Measurements from ENCODE around the gene SUSD1. TPM values are rescaled to one million over a fixed set of nuclear protein-coding genes. Genes with fewer than 3 reads are reported as not detected.

SUSD1 gene
- total RNA-seq (10 to 100 TPM in 1 of 10 donors, 1 to 10 TPM in 9; 2.2 to 14.7 (median 4.7) TPM), polyA plus RNA-seq (1 to 10 TPM; 1.5 to 2.4 TPM)
- long read RNA-seq, donor 1, partial matches to known transcripts, result 0 of 5 reads
- long read RNA-seq, donor 1, other reads (novel, unspliced or antisense), result 3 of 5 reads
- long read RNA-seq, donor 2, partial matches to known transcripts, result 4 of 7 reads
- long read RNA-seq, donor 2, other reads (novel, unspliced or antisense), result 0 of 7 reads
- long read RNA-seq, donor 3, partial matches to known transcripts, result 5 of 6 reads
- long read RNA-seq, donor 3, other reads (novel, unspliced or antisense), result 0 of 6 reads

DNA sequence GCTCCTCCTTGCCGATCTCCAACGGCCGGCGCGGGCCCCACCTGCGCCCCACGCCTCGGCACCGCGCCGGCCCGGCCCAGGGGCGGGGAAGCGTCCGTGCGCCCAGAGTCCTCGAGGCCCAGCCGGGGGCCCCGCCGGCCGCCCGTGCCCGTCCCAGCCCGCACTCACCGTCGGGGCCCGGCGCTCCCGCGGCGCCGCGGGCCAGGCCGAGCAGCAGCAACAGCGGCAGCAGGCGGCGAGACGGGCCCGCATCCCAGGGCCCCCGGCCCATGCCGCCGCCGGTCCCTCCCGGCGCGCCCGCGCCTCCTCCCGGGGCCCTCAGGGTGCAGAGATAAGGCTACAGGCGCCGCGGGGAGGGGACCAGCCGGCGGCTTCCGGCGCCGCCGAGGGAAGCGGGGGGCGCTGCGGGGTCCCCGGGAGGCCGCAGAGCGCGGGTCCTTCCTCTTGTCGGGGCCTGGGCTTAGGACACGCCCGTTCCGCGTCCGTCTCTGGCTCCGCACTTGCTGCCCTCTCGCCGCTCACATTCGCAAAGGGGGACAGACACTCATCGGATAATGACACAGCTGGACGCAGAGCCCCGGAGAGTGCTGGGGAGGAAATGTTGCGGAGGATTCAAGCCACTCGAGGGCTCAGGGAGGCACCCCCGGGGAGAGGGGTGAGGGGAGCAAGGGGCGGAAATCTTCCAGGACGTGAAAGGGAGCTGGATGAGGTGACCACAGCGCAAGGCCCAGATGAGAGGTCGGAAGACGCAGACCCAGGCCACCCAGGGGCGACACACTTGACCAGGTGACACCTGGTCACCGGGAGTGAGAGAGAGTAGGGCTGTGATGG lies at the start of gene SUSD1:
TSS of gene SUSD1 (minus strand) at position 333 of the 831 bp plus-strand sequence. CDS start at position 271, 62 bp downstream.
- no peaks in the 10 kb centered on the region for H3K36me3 ChIP-seq
- peak within 1 kb of the TSS; percentile 35 to 81 (median 69) for H3K4me3 ChIP-seq
- TF ChIP-seq, protein P1, sequence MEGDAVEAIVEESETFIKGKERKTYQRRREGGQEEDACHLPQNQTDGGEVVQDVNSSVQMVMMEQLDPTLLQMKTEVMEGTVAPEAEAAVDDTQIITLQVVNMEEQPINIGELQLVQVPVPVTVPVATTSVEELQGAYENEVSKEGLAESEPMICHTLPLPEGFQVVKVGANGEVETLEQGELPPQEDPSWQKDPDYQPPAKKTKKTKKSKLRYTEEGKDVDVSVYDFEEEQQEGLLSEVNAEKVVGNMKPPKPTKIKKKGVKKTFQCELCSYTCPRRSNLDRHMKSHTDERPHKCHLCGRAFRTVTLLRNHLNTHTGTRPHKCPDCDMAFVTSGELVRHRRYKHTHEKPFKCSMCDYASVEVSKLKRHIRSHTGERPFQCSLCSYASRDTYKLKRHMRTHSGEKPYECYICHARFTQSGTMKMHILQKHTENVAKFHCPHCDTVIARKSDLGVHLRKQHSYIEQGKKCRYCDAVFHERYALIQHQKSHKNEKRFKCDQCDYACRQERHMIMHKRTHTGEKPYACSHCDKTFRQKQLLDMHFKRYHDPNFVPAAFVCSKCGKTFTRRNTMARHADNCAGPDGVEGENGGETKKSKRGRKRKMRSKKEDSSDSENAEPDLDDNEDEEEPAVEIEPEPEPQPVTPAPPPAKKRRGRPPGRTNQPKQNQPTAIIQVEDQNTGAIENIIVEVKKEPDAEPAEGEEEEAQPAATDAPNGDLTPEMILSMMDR (IDR thresholded peaks at IDR 0.05), result peak in 1 of 9 donors; percentile 7
- H3K27me3 ChIP-seq, result no peaks in the 10 kb centered on the region
- intact Hi-C loops (cut with DNase I), result loop anchor here in 3 of 10 donors (5.0 to 10.0 kb wide), 2 partner anchors 157 to 160 kb away; partner anchors contain the start of gene PTBP3 (in 3 of the 3)
- WGBS, 2 donors, result 2 to 3% methylated on average over 75 to 88 of the region's 88 CpGs
- no peaks in the 10 kb centered on the region for H3K9me3 ChIP-seq
- peaks cover 0 to 55% (median 3%) of the 10 kb centered on the region in 9 donors for H3K4me1 ChIP-seq
- DNase-seq (peak; percentile 28 to 62), ATAC-seq (peak; percentile 59 to 76 (median 61))
- peak within 1 kb of the TSS; percentile 32 to 91 (median 74) for H3K27ac ChIP-seq

DNA sequence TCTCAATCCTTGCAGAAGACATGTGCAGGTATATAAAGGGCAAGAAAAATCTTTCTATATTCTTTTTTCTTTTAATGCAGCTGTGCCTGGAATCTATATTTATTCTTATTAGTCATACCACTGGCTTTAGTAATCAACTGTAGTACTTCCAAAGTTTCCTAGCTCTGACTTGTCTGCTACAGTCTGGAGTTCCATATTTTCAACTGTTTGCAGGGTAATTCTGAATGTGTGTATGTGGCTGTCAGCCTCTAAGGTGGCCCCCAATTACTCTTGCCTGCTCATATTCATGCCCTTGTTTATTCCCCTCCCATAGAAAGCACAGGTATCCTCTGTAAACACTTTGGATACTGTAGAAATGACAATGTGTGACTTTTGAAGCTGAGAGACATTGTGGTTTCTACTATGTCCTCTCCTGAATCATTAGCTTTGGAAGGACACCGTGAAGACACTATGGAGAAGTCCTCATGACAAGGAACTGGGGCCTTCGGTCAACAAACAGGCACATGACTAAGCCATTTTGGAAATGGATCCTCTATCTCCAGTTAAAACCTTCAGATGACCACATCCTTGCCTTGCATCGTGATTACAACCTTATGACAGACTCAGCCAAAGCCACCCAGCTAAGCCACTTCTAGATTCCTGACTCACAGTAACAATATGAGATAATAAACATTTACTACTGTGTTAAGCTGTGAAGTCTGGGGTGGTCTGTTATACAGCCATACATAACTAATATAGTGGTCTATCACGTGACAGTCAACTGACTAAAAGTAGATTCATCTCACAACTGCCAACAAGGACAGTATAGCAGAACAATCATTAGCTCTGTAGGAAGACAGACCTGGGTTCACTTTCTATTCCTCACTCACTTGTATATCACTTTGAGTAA lies 49.5 kb upstream of the SUSD1 start:
- Histone ChIP-seq H3K27me3 (no peaks in the 10 kb centered on the region), H3K36me3 (peaks cover 0 to 100% (median 17%) of the 10 kb centered on the region in 9 donors), H3K4me1 (peaks cover 0 to 9% (median 0%) of the 10 kb centered on the region in 9 donors), H3K27ac (no peak overlapping the region), H3K4me3 (no peak overlapping the region), H3K9me3 (no peaks in the 10 kb centered on the region)
- TF ChIP-seq, protein P1 (IDR thresholded peaks at IDR 0.05), result no peak
- intact Hi-C loops (cut with DNase I), result loop anchor here in 1 of 10 donors (5.0 kb wide), 1 partner anchor 37 kb away; no protein-coding TSS in a partner anchor
- ATAC-seq (no peak), DNase-seq (no peak)
- WGBS, 2 donors, result 94 to 96% methylated on average over 4 of the region's 4 CpGs

DNA sequence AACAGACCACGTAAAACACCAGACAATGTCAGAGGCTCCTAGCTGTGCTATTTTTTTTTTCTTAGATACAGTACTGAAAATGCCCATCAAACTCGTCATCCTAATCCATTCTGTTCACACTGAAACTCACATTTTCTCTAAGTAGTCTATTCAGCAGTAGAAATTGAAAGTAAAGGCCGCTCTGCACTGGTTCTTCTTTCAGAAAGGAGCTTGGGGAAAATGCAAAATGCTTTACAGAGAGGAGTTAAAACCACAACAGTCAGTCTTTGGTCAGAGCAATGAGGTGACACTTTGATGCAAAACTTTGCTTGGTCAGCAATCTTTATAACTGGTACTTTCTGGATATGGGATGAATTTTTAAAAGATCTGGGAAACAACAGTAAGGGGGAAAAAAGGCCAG lies 43.8 kb upstream of the SUSD1 start:
- DNase-seq, result no peak

More for the DNA sequence above, 43.8 kb upstream of the SUSD1 start:
- no peak overlapping the region for H3K4me3 ChIP-seq
- intact Hi-C loops (cut with DNase I), result no loop called here
- H3K9me3 ChIP-seq, result no peaks in the 10 kb centered on the region
- WGBS, 2 donors, result 91 to 92% methylated on average over 3 of the region's 3 CpGs
- H3K36me3 ChIP-seq, result peaks cover 0 to 98% (median 11%) of the 10 kb centered on the region in 9 donors
- TF ChIP-seq, protein P1 (IDR thresholded peaks at IDR 0.05), result no peak
- H3K27ac ChIP-seq, result no peak overlapping the region
- H3K27me3 ChIP-seq, result no peaks in the 10 kb centered on the region
- H3K4me1 ChIP-seq, result peaks cover 0 to 9% (median 0%) of the 10 kb centered on the region in 9 donors
- ATAC-seq, result no peak

Measured in heart right ventricle (tissue), 16 donors.